HEK293 (cell line): ENCODE data around the gene MYH6.
"Not testable (repeated sequence)": the region's sequence is repeated elsewhere in the genome, so short reads cannot be mapped to it uniquely, and the experiment has no call there.

ENCODE experiments used
- CTCF ChIA-PET: fragments of 350-600 bp; formaldehyde crosslinking; extraction: SDS; loops from one replicate; lab custom pipeline; 2021; ENCODE audit warnings: antibody characterized with exemption; lab: Yijun Ruan, JAX
- POLR2A ChIA-PET: fragments of 300-600 bp; formaldehyde crosslinking; extraction: SDS; loops from one replicate; lab custom pipeline; 2020; ENCODE audit warnings: antibody characterized with exemption, inconsistent platforms; lab: Yijun Ruan, JAX
- H3K27ac ChIP-seq: fragments of 200-500 bp; sonication (Bioruptor generic); 2 replicates; pipeline ENCODE4 v1.5.1; 2014; ENCODE audit warnings: low read depth, low read length, control low read depth, inconsistent platforms; ENCODE audit errors: extremely low read depth
- H3K36me3 ChIP-seq, 2 experiments: fragments of 200-500 bp in 1 of 2; sonication (Bioruptor generic) in 1 of 2; 1 replicate in 1 of 2; 2 replicates in 1 of 2; pipeline ENCODE4 v1.5.1; 2014 to 2017; ENCODE audit warnings: inconsistent platforms in 2 of 2, low read length in 2 of 2; ENCODE audit not compliant: control insufficient read depth in 2 of 2, insufficient read depth in 1 of 2
- H3K4me1 ChIP-seq: fragments of 200-500 bp; sonication (Bioruptor generic); 2 replicates; pipeline ENCODE4 v1.5.1; 2014; ENCODE audit warnings: mild to moderate bottlenecking, low read length, inconsistent platforms; ENCODE audit not compliant: control insufficient read depth, insufficient read depth
- H3K4me3 ChIP-seq: 2 replicates; pipeline ENCODE4 v1.5.1; 2011; ENCODE audit warnings: low read depth, mild to moderate bottlenecking, control low read depth, low read length, moderate library complexity
- H3K9me3 ChIP-seq: fragments of 200-500 bp; sonication (Bioruptor generic); 2 replicates; pipeline ENCODE4 v1.5.1; 2014; ENCODE audit warnings: low read depth, low read length, inconsistent platforms; ENCODE audit not compliant: control insufficient read depth, insufficient read depth
- GLI4 ChIP-seq: fragments of 450-650 bp; formaldehyde crosslinking; IDR thresholded peaks from 2 replicates; pipeline ENCODE4 v1.5.1; 2016; ENCODE audit warnings: missing biosample characterization, missing genetic modification characterization
- GLIS1 ChIP-seq: fragments of 450-650 bp; formaldehyde crosslinking; IDR thresholded peaks from 2 replicates; pipeline ENCODE4 v1.5.1; 2016; ENCODE audit warnings: missing biosample characterization, missing genetic modification characterization
- PRDM2 ChIP-seq: fragments of 450-650 bp; formaldehyde crosslinking; IDR thresholded peaks from 2 replicates; pipeline ENCODE4 v1.5.1; 2016; ENCODE audit warnings: missing biosample characterization, missing genetic modification characterization, borderline replicate concordance
- ZNF169 ChIP-seq: fragments of 450-650 bp; formaldehyde crosslinking; IDR thresholded peaks from 2 replicates; pipeline ENCODE4 v1.5.1; 2016; ENCODE audit warnings: missing biosample characterization, missing genetic modification characterization
- ZNF24 ChIP-seq: fragments of 450-650 bp; formaldehyde crosslinking; IDR thresholded peaks from 2 replicates; pipeline ENCODE4 v1.5.1; 2016; ENCODE audit warnings: missing biosample characterization, missing genetic modification characterization
- ZNF645 ChIP-seq: fragments of 450-650 bp; formaldehyde crosslinking; IDR thresholded peaks from 2 replicates; pipeline ENCODE4; 2016; ENCODE audit warnings: missing biosample characterization, missing genetic modification characterization
- ZNF660 ChIP-seq: fragments of 450-650 bp; IDR thresholded peaks from 2 replicates; pipeline ENCODE4 v1.5.1; 2018; ENCODE audit warnings: missing biosample characterization, mild to moderate bottlenecking, missing genetic modification characterization
- ZNF677 ChIP-seq: fragments of 450-650 bp; IDR thresholded peaks from 2 replicates; pipeline ENCODE4 v1.5.0; 2018; ENCODE audit warnings: missing biosample characterization, mild to moderate bottlenecking, missing genetic modification characterization, moderate library complexity
- ZSCAN18 ChIP-seq: fragments of 450-650 bp; formaldehyde crosslinking; IDR thresholded peaks from 2 replicates; pipeline ENCODE4 v1.5.1; 2016; ENCODE audit warnings: missing biosample characterization, missing genetic modification characterization
- TF ChIP-seq, protein P1 (sequence below): fragments of 450-650 bp; formaldehyde crosslinking; IDR thresholded peaks from 2 replicates; pipeline ENCODE4 v1.5.1; 2016; ENCODE audit warnings: missing biosample characterization, missing genetic modification characterization
- TF ChIP-seq, protein P2 (sequence below): fragments of 450-650 bp; formaldehyde crosslinking; IDR thresholded peaks from 2 replicates; pipeline ENCODE4 v1.5.1; 2016; ENCODE audit warnings: missing biosample characterization, missing genetic modification characterization, low read depth
- TF ChIP-seq, protein P3 (sequence below): fragments of 450-650 bp; formaldehyde crosslinking; IDR thresholded peaks from 2 replicates; pipeline ENCODE4 v1.5.1; 2016; ENCODE audit warnings: missing biosample characterization, missing genetic modification characterization
- TF ChIP-seq, protein P4 (sequence below): sonication (generic); formaldehyde crosslinking; IDR thresholded peaks from 2 replicates; pipeline ENCODE4 v1.8.1; 2022; ENCODE audit warnings: mild to moderate bottlenecking, moderate library complexity, missing genetic modification reagents

Gene MYH6

DNA sequence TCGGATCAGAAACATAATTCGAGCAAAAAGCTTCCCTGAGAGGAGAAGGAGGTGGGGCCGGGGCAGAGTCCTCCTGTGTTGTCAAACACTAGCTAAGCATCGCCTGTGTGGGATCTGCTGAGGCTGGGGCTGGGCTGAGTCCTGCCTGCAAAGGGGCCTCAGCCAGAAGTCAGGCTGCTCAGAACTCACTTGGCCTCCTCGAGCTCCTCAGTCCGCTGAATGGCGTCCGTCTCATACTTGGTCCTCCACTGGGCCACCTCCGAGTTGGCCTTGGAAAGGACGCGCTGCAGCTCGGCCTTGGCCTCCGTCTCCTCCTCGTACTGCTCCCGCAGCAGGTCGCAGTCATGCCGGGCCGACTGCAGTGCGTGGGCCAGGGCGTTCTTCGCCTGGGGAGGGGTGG lies 9.9 kb upstream of the MYH6 start:
- H3K9me3 ChIP-seq, result no peaks in the 10 kb centered on the region
- TF ChIP-seq, protein P1, sequence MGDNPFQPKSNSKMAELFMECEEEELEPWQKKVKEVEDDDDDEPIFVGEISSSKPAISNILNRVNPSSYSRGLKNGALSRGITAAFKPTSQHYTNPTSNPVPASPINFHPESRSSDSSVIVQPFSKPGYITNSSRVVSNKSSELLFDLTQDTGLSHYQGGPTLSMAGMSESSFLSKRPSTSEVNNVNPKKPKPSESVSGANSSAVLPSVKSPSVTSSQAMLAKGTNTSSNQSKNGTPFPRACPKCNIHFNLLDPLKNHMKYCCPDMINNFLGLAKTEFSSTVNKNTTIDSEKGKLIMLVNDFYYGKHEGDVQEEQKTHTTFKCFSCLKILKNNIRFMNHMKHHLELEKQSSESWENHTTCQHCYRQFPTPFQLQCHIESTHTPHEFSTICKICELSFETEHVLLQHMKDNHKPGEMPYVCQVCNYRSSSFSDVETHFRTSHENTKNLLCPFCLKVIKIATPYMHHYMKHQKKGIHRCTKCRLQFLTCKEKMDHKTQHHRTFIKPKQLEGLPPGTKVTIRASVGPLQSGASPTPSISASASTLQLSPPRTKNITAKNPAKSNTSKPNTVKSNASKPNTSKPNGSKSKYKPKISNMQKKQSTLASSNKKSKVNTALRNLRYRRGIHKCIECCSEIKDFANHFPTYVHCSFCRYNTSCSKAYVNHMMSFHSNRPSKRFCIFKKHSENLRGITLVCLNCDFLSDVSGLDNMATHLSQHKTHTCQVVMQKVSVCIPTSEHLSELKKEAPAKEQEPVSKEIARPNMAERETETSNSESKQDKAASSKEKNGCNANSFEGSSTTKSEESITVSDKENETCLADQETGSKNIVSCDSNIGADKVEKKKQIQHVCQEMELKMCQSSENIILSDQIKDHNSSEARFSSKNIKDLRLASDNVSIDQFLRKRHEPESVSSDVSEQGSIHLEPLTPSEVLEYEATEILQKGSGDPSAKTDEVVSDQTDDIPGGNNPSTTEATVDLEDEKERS, result no peak
- TF ChIP-seq ZNF169 (tag by site-specific recombination), result no peak
- TF ChIP-seq GLIS1 (tag by site-specific recombination), result no peak
- no peak for TF ChIP-seq ZNF24
- TF ChIP-seq ZNF677, result no peak
- TF ChIP-seq GLI4 (tag by site-specific recombination), result no peak
- TF ChIP-seq ZSCAN18 (tag by site-specific recombination), result no peak
- no peak for TF ChIP-seq PRDM2 (tag by site-specific recombination)
- no peak overlapping the region for H3K4me3 ChIP-seq
- H3K36me3 ChIP-seq, result no peaks in the 10 kb centered on the region
- no peaks in the 10 kb centered on the region for H3K4me1 ChIP-seq
- H3K27ac ChIP-seq, result no peak overlapping the region
- POLR2A ChIA-PET, result no interaction called here
- CTCF ChIA-PET, result interaction anchor here (0.9 to 1.5 kb wide), 2 partner anchors 38 to 58 kb away, joined by 3 read pairs; no protein-coding TSS in a partner anchor

DNA sequence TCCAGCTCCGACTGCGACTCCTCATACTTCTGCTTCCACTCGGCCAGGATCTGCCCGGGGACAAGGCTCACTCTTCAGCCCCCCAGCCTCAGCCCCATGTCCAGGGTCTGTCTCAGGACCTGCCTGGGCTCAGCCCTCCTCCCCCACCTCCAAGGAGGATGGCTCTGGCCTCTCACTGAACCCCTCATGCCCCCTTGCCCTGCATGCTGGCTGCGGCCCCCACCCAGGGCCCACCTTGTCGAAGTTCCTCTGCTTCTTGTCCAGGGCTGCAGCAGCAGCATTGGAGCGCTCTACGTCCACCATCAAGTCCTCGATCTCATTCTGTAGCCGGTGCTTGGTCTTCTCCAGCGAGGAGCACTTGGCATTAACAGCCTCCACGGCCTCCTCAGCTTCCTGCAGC lies 9.2 kb upstream of the MYH6 start:
- H3K4me1 ChIP-seq, H3K27ac ChIP-seq, H3K4me3 ChIP-seq, POLR2A ChIA-PET, H3K9me3 ChIP-seq, H3K36me3 ChIP-seq: not testable (repeated sequence)
- CTCF ChIA-PET, result interaction anchor here (0.9 kb wide), 2 partner anchors 30 to 57 kb away, joined by 3 read pairs; no protein-coding TSS in a partner anchor

DNA sequence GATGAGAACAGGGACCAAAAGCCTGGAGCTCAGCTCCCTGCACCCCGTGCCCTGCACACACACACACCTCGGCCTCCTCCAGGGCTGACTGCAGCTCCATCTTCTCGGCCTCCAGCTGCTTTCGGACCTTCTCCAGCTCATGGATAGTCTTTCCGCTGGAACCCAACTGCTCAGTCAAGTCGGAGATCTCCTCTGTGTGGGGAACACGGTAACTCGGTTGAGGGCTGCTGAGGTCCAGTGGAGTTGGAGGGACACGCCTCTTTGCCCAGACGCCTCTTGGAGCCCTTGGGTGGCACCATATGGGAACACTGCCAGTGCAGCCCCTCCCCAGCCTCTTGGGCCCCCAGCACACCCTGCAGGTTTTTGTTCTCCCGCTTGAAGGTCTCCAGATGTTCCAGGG lies 8.7 kb upstream of the MYH6 start:
- ChIA-PET CTCF (interaction anchor here (0.9 kb wide), 1 partner anchor 31 kb away, joined by 3 read pairs; no protein-coding TSS in a partner anchor), POLR2A (no interaction called here)
- H3K27ac ChIP-seq, result no peak overlapping the region
- no peaks in the 10 kb centered on the region for H3K36me3 ChIP-seq
- no peaks in the 10 kb centered on the region for H3K9me3 ChIP-seq
- no peak overlapping the region for H3K4me3 ChIP-seq
- H3K4me1 ChIP-seq, result no peaks in the 10 kb centered on the region
- TF ChIP-seq, protein P2, sequence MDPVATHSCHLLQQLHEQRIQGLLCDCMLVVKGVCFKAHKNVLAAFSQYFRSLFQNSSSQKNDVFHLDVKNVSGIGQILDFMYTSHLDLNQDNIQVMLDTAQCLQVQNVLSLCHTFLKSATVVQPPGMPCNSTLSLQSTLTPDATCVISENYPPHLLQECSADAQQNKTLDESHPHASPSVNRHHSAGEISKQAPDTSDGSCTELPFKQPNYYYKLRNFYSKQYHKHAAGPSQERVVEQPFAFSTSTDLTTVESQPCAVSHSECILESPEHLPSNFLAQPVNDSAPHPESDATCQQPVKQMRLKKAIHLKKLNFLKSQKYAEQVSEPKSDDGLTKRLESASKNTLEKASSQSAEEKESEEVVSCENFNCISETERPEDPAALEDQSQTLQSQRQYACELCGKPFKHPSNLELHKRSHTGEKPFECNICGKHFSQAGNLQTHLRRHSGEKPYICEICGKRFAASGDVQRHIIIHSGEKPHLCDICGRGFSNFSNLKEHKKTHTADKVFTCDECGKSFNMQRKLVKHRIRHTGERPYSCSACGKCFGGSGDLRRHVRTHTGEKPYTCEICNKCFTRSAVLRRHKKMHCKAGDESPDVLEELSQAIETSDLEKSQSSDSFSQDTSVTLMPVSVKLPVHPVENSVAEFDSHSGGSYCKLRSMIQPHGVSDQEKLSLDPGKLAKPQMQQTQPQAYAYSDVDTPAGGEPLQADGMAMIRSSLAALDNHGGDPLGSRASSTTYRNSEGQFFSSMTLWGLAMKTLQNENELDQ, result no peak
- TF ChIP-seq, protein P3, sequence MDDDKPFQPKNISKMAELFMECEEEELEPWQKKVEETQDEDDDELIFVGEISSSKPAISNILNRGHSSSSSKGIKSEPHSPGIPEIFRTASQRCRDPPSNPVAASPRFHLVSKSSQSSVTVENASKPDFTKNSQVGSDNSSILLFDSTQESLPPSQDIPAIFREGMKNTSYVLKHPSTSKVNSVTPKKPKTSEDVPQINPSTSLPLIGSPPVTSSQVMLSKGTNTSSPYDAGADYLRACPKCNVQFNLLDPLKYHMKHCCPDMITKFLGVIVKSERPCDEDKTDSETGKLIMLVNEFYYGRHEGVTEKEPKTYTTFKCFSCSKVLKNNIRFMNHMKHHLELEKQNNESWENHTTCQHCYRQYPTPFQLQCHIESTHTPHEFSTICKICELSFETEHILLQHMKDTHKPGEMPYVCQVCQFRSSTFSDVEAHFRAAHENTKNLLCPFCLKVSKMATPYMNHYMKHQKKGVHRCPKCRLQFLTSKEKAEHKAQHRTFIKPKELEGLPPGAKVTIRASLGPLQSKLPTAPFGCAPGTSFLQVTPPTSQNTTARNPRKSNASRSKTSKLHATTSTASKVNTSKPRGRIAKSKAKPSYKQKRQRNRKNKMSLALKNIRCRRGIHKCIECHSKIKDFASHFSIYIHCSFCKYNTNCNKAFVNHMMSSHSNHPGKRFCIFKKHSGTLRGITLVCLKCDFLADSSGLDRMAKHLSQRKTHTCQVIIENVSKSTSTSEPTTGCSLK (tag by site-specific recombination), result no peak
- TF ChIP-seq, protein P4, sequence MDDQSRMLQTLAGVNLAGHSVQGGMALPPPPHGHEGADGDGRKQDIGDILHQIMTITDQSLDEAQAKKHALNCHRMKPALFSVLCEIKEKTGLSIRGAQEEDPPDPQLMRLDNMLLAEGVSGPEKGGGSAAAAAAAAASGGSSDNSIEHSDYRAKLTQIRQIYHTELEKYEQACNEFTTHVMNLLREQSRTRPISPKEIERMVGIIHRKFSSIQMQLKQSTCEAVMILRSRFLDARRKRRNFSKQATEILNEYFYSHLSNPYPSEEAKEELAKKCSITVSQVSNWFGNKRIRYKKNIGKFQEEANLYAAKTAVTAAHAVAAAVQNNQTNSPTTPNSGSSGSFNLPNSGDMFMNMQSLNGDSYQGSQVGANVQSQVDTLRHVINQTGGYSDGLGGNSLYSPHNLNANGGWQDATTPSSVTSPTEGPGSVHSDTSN (CRISPR knock-in tag), result no peak
- TF ChIP-seq ZNF660 (tag by site-specific recombination) (no peak), ZNF645 (tag by site-specific recombination) (no peak)
